WTC11 (cell line): Measurements from ENCODE around the gene AFG3L2. TPM values are rescaled to one million over a fixed set of nuclear protein-coding genes. Genes with fewer than 3 reads are reported as not detected.

Experiments
- ATAC-seq: fragments of 200-7000 bp; cut with Tn5 transposase; 2 replicates; pipeline ENCODE4 v1.10.0; 2021; ENCODE audit warnings: mild to moderate bottlenecking, moderate library complexity
- CTCF ChIA-PET: fragments of 300-600 bp; sonication (Branson Sonifier 250); formaldehyde crosslinking; loops from one replicate; lab custom pipeline; 2021; ENCODE audit warnings: antibody characterized with exemption; lab: Charles Lee
- POLR2A ChIA-PET: fragments of 350-600 bp; sonication (Branson Sonifier 250); formaldehyde crosslinking; loops from one replicate; lab custom pipeline; 2021; ENCODE audit warnings: antibody characterized with exemption; lab: Charles Lee
- DNase-seq: peaks from one replicate; pipeline ENCODE4 v3.0.0; 2021; ENCODE audit warnings: low spot score
- H3K27ac Mint-ChIP-seq: 2 replicates; pipeline ENCODE4 v1.8.0; 2021; ENCODE audit warnings: mixed read lengths
- H3K27me3 Mint-ChIP-seq: 2 replicates; pipeline ENCODE4 v1.8.0; 2021; ENCODE audit warnings: low read depth, mild to moderate bottlenecking, moderate library complexity, mixed read lengths
- H3K36me3 Mint-ChIP-seq: 2 replicates; pipeline ENCODE4 v1.8.0; 2021; ENCODE audit warnings: mixed read lengths
- H3K4me1 Mint-ChIP-seq: 2 replicates; pipeline ENCODE4 v1.8.0; 2022; ENCODE audit warnings: mixed read lengths
- H3K4me3 Mint-ChIP-seq: 2 replicates; pipeline ENCODE4 v1.8.0; 2021; ENCODE audit warnings: mild to moderate bottlenecking, moderate library complexity, mixed read lengths
- H3K9me3 Mint-ChIP-seq: 2 replicates; pipeline ENCODE4 v1.8.0; 2021; ENCODE audit warnings: mixed read lengths
- ATF1 ChIP-seq: sonication (generic); formaldehyde crosslinking; IDR thresholded peaks from 2 replicates; pipeline ENCODE4 v1.8.1; 2023; ENCODE audit warnings: mild to moderate bottlenecking, moderate library complexity, missing genetic modification reagents
- CBFB ChIP-seq: sonication (generic); formaldehyde crosslinking; IDR thresholded peaks from 2 replicates; pipeline ENCODE4 v1.8.1; 2022; ENCODE audit warnings: mild to moderate bottlenecking, low read depth, missing genetic modification reagents
- CREM ChIP-seq: sonication (generic); formaldehyde crosslinking; IDR thresholded peaks from 2 replicates; pipeline ENCODE4 v1.8.1; 2022; ENCODE audit warnings: mild to moderate bottlenecking, missing genetic modification reagents, moderate library complexity
- ELF4 ChIP-seq: sonication (generic); formaldehyde crosslinking; IDR thresholded peaks from 2 replicates; pipeline ENCODE4 v1.8.1; 2022; ENCODE audit warnings: low read depth, mild to moderate bottlenecking, moderate library complexity, missing genetic modification reagents
- HMGA2 ChIP-seq: fragments of 250-450 bp; sonication (Bioruptor Pico); IDR thresholded peaks from 2 replicates; pipeline ENCODE4 v1.4.0; 2021; ENCODE audit warnings: mild to moderate bottlenecking, moderate library complexity
- IRF1 ChIP-seq: sonication (generic); formaldehyde crosslinking; IDR thresholded peaks from 2 replicates; pipeline ENCODE4 v1.8.0; 2023; ENCODE audit warnings: missing genetic modification reagents
- IRF2 ChIP-seq: sonication (generic); formaldehyde crosslinking; IDR thresholded peaks from 2 replicates; pipeline ENCODE4 v1.8.0; 2022; ENCODE audit warnings: low read depth, missing genetic modification reagents, borderline replicate concordance
- NR1H2 ChIP-seq: sonication (generic); formaldehyde crosslinking; IDR thresholded peaks from 2 replicates; pipeline ENCODE4 v1.9.0; 2021; ENCODE audit warnings: mild to moderate bottlenecking, moderate library complexity, missing genetic modification reagents
- PRRX2 ChIP-seq: fragments of 250-450 bp; sonication (Bioruptor Pico); IDR thresholded peaks from 2 replicates; pipeline ENCODE4 v1.8.0; 2021; ENCODE audit warnings: mild to moderate bottlenecking
- SMAD4 ChIP-seq: sonication (generic); formaldehyde crosslinking; IDR thresholded peaks from 2 replicates; pipeline ENCODE4 v1.8.0; 2022; ENCODE audit warnings: mild to moderate bottlenecking, missing genetic modification reagents
- TCF7 ChIP-seq: sonication (generic); formaldehyde crosslinking; IDR thresholded peaks from 2 replicates; pipeline ENCODE4 v1.8.0; 2022; ENCODE audit warnings: mild to moderate bottlenecking, low read depth, missing genetic modification reagents, moderate library complexity
- ZBTB21 ChIP-seq: sonication (generic); formaldehyde crosslinking; IDR thresholded peaks from 2 replicates; pipeline ENCODE4 v1.8.1; 2023; ENCODE audit warnings: mild to moderate bottlenecking, missing genetic modification reagents, borderline replicate concordance
- total RNA-seq: library from RNA; stranded (reverse); gene quantifications from 3 replicates; pipeline ENCODE4 v1.2.3, GENCODE V29; 2021
- TF ChIP-seq, protein P1 (sequence below): sonication (generic); formaldehyde crosslinking; conservative IDR thresholded peaks from 2 replicates; pipeline ENCODE4 v1.8.1; 2022; ENCODE audit warnings: mild to moderate bottlenecking, missing genetic modification reagents
- TF ChIP-seq, protein P2 (sequence below): sonication (generic); formaldehyde crosslinking; IDR thresholded peaks from 2 replicates; pipeline ENCODE4 v1.8.0; 2022; ENCODE audit warnings: missing genetic modification reagents
- TF ChIP-seq, protein P3 (sequence below): fragments of 250-450 bp; sonication (Bioruptor Pico); IDR thresholded peaks from 2 replicates; pipeline ENCODE4 v2.1.2; 2022; ENCODE audit warnings: mild to moderate bottlenecking, moderate library complexity
- TF ChIP-seq, protein P4 (sequence below): fragments of 250-450 bp; sonication (Bioruptor Pico); IDR thresholded peaks from 2 replicates; pipeline ENCODE4 v1.8.0; 2021; ENCODE audit warnings: mild to moderate bottlenecking
- TF ChIP-seq, protein P5 (sequence below): sonication (generic); formaldehyde crosslinking; IDR thresholded peaks from 2 replicates; pipeline ENCODE4 v1.8.1; 2022; ENCODE audit warnings: missing genetic modification reagents, borderline replicate concordance
- TF ChIP-seq, protein P6 (sequence below): sonication (generic); formaldehyde crosslinking; IDR thresholded peaks from 2 replicates; pipeline ENCODE4 v1.8.1; 2023; ENCODE audit warnings: mild to moderate bottlenecking, missing genetic modification reagents
- TF ChIP-seq, protein P7 (sequence below): fragments of 250-450 bp; sonication (Bioruptor Pico); IDR thresholded peaks from 2 replicates; pipeline ENCODE4 v1.9.0; 2021; ENCODE audit warnings: mild to moderate bottlenecking, borderline replicate concordance

AFG3L2 gene
- total RNA-seq, 1 experiment from 2014 or later: 109 TPM

DNA sequence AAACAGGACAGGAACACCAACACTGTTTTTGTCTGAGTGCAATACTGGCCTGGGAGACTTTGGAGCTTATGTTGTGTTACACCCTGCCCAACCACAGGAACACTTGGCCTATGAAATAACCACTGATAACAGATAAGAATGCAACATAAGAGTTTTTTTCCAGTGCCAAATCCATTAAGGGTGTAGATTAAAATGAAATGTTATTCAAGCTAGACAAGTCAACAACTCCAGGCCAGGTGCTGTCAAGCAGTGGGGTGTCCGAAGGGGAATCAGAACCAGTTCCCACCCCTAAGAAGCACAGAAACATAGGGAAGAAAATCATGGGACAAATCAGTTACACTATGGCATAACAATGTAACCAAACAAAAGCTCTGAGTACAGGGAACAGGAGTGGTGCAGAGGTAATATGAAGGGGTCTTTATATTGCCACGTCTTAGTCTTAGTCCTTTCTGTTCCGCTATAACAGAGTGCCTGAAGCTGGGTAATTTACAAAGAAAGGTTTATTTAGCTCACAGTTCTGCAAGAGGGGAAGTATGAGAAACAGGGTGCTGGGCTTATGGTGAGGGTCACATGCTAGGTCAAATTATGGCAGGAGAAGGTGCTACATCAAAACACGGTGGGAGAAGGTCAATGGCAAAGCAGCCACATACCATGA lies 3.8 kb downstream of the AFG3L2 start (continued):
- TF ChIP-seq, protein P1, sequence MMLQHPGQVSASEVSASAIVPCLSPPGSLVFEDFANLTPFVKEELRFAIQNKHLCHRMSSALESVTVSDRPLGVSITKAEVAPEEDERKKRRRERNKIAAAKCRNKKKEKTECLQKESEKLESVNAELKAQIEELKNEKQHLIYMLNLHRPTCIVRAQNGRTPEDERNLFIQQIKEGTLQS (CRISPR knock-in tag): no peak

GRCh38 chr18:12372406-12372805 lies 4.6 kb downstream of the AFG3L2 start:
- ChIA-PET POLR2A (no interaction called here), CTCF (interaction anchor here (2.1 kb wide), 1 partner anchor 44 kb away, joined by 9 read pairs; no protein-coding TSS in a partner anchor)
- DNase-seq (no peak), ATAC-seq (no peak)
- no peak overlapping the region for H3K4me3 Mint-ChIP-seq
- peaks cover 23% of the 10 kb centered on the region for H3K36me3 Mint-ChIP-seq
- no peak overlapping the region for H3K27ac Mint-ChIP-seq
- H3K9me3 Mint-ChIP-seq: no peaks in the 10 kb centered on the region
- H3K27me3 Mint-ChIP-seq: no peaks in the 10 kb centered on the region
- TF ChIP-seq, protein P2, sequence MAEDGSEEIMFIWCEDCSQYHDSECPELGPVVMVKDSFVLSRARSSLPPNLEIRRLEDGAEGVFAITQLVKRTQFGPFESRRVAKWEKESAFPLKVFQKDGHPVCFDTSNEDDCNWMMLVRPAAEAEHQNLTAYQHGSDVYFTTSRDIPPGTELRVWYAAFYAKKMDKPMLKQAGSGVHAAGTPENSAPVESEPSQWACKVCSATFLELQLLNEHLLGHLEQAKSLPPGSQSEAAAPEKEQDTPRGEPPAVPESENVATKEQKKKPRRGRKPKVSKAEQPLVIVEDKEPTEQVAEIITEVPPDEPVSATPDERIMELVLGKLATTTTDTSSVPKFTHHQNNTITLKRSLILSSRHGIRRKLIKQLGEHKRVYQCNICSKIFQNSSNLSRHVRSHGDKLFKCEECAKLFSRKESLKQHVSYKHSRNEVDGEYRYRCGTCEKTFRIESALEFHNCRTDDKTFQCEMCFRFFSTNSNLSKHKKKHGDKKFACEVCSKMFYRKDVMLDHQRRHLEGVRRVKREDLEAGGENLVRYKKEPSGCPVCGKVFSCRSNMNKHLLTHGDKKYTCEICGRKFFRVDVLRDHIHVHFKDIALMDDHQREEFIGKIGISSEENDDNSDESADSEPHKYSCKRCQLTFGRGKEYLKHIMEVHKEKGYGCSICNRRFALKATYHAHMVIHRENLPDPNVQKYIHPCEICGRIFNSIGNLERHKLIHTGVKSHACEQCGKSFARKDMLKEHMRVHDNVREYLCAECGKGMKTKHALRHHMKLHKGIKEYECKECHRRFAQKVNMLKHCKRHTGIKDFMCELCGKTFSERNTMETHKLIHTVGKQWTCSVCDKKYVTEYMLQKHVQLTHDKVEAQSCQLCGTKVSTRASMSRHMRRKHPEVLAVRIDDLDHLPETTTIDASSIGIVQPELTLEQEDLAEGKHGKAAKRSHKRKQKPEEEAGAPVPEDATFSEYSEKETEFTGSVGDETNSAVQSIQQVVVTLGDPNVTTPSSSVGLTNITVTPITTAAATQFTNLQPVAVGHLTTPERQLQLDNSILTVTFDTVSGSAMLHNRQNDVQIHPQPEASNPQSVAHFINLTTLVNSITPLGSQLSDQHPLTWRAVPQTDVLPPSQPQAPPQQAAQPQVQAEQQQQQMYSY (CRISPR knock-in tag): no peak
- TF ChIP-seq, protein P3, sequence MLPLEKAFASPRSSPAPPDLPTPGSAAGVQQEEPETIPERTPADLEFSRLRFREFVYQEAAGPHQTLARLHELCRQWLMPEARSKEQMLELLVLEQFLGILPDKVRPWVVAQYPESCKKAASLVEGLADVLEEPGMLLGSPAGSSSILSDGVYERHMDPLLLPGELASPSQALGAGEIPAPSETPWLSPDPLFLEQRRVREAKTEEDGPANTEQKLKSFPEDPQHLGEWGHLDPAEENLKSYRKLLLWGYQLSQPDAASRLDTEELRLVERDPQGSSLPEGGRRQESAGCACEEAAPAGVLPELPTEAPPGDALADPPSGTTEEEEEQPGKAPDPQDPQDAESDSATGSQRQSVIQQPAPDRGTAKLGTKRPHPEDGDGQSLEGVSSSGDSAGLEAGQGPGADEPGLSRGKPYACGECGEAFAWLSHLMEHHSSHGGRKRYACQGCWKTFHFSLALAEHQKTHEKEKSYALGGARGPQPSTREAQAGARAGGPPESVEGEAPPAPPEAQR: no peak
- no peak for TF ChIP-seq ELF4 (CRISPR knock-in tag)
- TF ChIP-seq, protein P4, sequence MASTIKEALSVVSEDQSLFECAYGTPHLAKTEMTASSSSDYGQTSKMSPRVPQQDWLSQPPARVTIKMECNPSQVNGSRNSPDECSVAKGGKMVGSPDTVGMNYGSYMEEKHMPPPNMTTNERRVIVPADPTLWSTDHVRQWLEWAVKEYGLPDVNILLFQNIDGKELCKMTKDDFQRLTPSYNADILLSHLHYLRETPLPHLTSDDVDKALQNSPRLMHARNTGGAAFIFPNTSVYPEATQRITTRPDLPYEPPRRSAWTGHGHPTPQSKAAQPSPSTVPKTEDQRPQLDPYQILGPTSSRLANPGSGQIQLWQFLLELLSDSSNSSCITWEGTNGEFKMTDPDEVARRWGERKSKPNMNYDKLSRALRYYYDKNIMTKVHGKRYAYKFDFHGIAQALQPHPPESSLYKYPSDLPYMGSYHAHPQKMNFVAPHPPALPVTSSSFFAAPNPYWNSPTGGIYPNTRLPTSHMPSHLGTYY (CRISPR knock-in tag): no peak
- no peak for TF ChIP-seq ATF1
- TF ChIP-seq IRF2: no peak
- TF ChIP-seq, protein P5, sequence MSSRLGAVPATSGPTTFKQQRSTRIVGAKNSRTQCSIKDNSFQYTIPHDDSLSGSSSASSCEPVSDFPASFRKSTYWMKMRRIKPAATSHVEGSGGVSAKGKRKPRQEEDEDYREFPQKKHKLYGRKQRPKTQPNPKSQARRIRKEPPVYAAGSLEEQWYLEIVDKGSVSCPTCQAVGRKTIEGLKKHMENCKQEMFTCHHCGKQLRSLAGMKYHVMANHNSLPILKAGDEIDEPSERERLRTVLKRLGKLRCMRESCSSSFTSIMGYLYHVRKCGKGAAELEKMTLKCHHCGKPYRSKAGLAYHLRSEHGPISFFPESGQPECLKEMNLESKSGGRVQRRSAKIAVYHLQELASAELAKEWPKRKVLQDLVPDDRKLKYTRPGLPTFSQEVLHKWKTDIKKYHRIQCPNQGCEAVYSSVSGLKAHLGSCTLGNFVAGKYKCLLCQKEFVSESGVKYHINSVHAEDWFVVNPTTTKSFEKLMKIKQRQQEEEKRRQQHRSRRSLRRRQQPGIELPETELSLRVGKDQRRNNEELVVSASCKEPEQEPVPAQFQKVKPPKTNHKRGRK: no peak
- no peak for TF ChIP-seq CREM (CRISPR knock-in tag)
- no peak for TF ChIP-seq ZBTB21 (CRISPR knock-in tag)
- TF ChIP-seq NR1H2 (CRISPR knock-in tag): no peak
- TF ChIP-seq, protein P6, sequence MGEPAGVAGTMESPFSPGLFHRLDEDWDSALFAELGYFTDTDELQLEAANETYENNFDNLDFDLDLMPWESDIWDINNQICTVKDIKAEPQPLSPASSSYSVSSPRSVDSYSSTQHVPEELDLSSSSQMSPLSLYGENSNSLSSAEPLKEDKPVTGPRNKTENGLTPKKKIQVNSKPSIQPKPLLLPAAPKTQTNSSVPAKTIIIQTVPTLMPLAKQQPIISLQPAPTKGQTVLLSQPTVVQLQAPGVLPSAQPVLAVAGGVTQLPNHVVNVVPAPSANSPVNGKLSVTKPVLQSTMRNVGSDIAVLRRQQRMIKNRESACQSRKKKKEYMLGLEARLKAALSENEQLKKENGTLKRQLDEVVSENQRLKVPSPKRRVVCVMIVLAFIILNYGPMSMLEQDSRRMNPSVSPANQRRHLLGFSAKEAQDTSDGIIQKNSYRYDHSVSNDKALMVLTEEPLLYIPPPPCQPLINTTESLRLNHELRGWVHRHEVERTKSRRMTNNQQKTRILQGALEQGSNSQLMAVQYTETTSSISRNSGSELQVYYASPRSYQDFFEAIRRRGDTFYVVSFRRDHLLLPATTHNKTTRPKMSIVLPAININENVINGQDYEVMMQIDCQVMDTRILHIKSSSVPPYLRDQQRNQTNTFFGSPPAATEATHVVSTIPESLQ: no peak
- TF ChIP-seq, protein P7, sequence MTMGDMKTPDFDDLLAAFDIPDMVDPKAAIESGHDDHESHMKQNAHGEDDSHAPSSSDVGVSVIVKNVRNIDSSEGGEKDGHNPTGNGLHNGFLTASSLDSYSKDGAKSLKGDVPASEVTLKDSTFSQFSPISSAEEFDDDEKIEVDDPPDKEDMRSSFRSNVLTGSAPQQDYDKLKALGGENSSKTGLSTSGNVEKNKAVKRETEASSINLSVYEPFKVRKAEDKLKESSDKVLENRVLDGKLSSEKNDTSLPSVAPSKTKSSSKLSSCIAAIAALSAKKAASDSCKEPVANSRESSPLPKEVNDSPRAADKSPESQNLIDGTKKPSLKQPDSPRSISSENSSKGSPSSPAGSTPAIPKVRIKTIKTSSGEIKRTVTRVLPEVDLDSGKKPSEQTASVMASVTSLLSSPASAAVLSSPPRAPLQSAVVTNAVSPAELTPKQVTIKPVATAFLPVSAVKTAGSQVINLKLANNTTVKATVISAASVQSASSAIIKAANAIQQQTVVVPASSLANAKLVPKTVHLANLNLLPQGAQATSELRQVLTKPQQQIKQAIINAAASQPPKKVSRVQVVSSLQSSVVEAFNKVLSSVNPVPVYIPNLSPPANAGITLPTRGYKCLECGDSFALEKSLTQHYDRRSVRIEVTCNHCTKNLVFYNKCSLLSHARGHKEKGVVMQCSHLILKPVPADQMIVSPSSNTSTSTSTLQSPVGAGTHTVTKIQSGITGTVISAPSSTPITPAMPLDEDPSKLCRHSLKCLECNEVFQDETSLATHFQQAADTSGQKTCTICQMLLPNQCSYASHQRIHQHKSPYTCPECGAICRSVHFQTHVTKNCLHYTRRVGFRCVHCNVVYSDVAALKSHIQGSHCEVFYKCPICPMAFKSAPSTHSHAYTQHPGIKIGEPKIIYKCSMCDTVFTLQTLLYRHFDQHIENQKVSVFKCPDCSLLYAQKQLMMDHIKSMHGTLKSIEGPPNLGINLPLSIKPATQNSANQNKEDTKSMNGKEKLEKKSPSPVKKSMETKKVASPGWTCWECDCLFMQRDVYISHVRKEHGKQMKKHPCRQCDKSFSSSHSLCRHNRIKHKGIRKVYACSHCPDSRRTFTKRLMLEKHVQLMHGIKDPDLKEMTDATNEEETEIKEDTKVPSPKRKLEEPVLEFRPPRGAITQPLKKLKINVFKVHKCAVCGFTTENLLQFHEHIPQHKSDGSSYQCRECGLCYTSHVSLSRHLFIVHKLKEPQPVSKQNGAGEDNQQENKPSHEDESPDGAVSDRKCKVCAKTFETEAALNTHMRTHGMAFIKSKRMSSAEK (CRISPR knock-in tag): no peak
- no peak for TF ChIP-seq IRF1 (CRISPR knock-in tag)
- TF ChIP-seq CBFB (CRISPR knock-in tag): no peak
- no peak for TF ChIP-seq SMAD4 (CRISPR knock-in tag)
- no peak for TF ChIP-seq PRRX2
- TF ChIP-seq HMGA2 (CRISPR knock-in tag): no peak
- TF ChIP-seq TCF7: no peak
- H3K4me1 Mint-ChIP-seq: peaks cover 34% of the 10 kb centered on the region
